GM23338 (cell line): ENCODE results near the gene ATAD2B. TPM values are rescaled to one million over a fixed set of nuclear protein-coding genes. Genes with fewer than 3 reads are reported as not detected.

Source experiments
- ATAC-seq: fragments of 200-7000 bp; cut with Tn5 transposase; 3 replicates; pipeline ENCODE4 v1.9.1; 2020
- DNase-seq: peaks from one replicate; pipeline ENCODE4 v3.0.0-alpha.2; 2015; ENCODE audit warnings: low spot score
- H2AFZ ChIP-seq: fragments of 200-600 bp; sonication (generic); 2 replicates; pipeline ENCODE4 v1.8.0; 2016; ENCODE audit warnings: antibody characterized with exemption, mild to moderate bottlenecking, moderate library complexity
- H3F3A ChIP-seq: fragments of 200-600 bp; sonication (generic); replicated peaks from 2 replicates; pipeline ENCODE4 v1.8.0; 2017; ENCODE audit warnings: antibody characterized with exemption, mixed run types, low read depth
- H3K27ac ChIP-seq: fragments of 200-600 bp; sonication (generic); 2 replicates; pipeline ENCODE4 v1.6.1; 2016; ENCODE audit warnings: low read depth
- H3K27me3 ChIP-seq: fragments of 200-600 bp; sonication (generic); 2 replicates; pipeline ENCODE4 v1.8.0; 2016; ENCODE audit warnings: mild to moderate bottlenecking, mixed run types, moderate library complexity; ENCODE audit not compliant: insufficient read depth
- H3K36me3 ChIP-seq: fragments of 200-600 bp; sonication (generic); 2 replicates; pipeline ENCODE4 v1.8.0; 2016; ENCODE audit warnings: mild to moderate bottlenecking; ENCODE audit not compliant: insufficient read depth
- H3K4me1 ChIP-seq: fragments of 200-600 bp; sonication (generic); 2 replicates; pipeline ENCODE4 v1.8.0; 2016; ENCODE audit warnings: mild to moderate bottlenecking, moderate library complexity; ENCODE audit not compliant: insufficient read depth
- H3K4me2 ChIP-seq: fragments of 200-600 bp; sonication (generic); 2 replicates; pipeline ENCODE4 v1.7.1; 2017; ENCODE audit warnings: mixed run types
- H3K4me3 ChIP-seq: fragments of 200-600 bp; sonication (generic); 2 replicates; pipeline ENCODE4 v1.6.1; 2016; ENCODE audit warnings: mixed run types
- H3K79me2 ChIP-seq: fragments of 200-600 bp; sonication (generic); replicated peaks from 2 replicates; pipeline ENCODE4 v1.8.0; 2017; ENCODE audit warnings: mild to moderate bottlenecking; ENCODE audit not compliant: insufficient read depth
- H3K9me2 ChIP-seq: fragments of 200-600 bp; sonication (generic); 2 replicates; pipeline ENCODE4 v1.8.0; 2017; ENCODE audit not compliant: insufficient read depth
- H4K20me1 ChIP-seq: fragments of 200-600 bp; sonication (generic); replicated peaks from 2 replicates; pipeline ENCODE4 v1.8.0; 2017; ENCODE audit warnings: mild to moderate bottlenecking; ENCODE audit not compliant: insufficient read depth
- H3K27ac Mint-ChIP-seq: 2 replicates; pipeline ENCODE4 v1.8.0; 2020; ENCODE audit warnings: inconsistent platforms, mild to moderate bottlenecking, moderate library complexity, mixed read lengths
- H3K27me3 Mint-ChIP-seq: 3 replicates; pipeline ENCODE4 v1.8.0; 2022; ENCODE audit warnings: low read depth, mild to moderate bottlenecking, moderate library complexity, mixed read lengths, inconsistent platforms; ENCODE audit not compliant: insufficient read depth, poor library complexity
- H3K36me3 Mint-ChIP-seq: 3 replicates; pipeline ENCODE4 v1.8.0; 2021; ENCODE audit warnings: low read depth, mild to moderate bottlenecking, inconsistent platforms, moderate library complexity, mixed read lengths
- H3K4me1 Mint-ChIP-seq: 3 replicates; pipeline ENCODE4 v1.8.0; 2020; ENCODE audit warnings: mild to moderate bottlenecking, inconsistent platforms, mixed read lengths
- H3K4me3 Mint-ChIP-seq: 3 replicates; pipeline ENCODE4 v1.8.0; 2021; ENCODE audit warnings: moderate library complexity, mild to moderate bottlenecking, inconsistent platforms, mixed read lengths
- H3K9me3 Mint-ChIP-seq: 3 replicates; pipeline ENCODE4 v1.8.0; 2020; ENCODE audit warnings: moderate library complexity, mild to moderate bottlenecking, inconsistent platforms, mixed read lengths
- CREB1 ChIP-seq: fragments of 250-450 bp; sonication (Bioruptor Pico); IDR thresholded peaks from 2 replicates; pipeline ENCODE4 v1.5.0; 2020; ENCODE audit warnings: low read depth, mild to moderate bottlenecking, moderate library complexity
- ETS1 ChIP-seq: IDR thresholded peaks from 2 replicates; pipeline ENCODE4 v1.6.1; 2016; ENCODE audit warnings: antibody characterized with exemption
- JUNB ChIP-seq: IDR thresholded peaks from one replicate; pipeline ENCODE4 v1.6.1; 2016; ENCODE audit warnings: antibody characterized with exemption; ENCODE audit not compliant: unreplicated experiment
- POLR2AphosphoS5 ChIP-seq: IDR thresholded peaks from 2 replicates; pipeline ENCODE4 v1.6.1; 2016; ENCODE audit warnings: antibody characterized with exemption, low read depth
- REST ChIP-seq: IDR thresholded peaks from one replicate; pipeline ENCODE4 v1.6.1; 2018; ENCODE audit warnings: antibody characterized with exemption; ENCODE audit not compliant: unreplicated experiment
- STAT1 ChIP-seq: IDR thresholded peaks from one replicate; pipeline ENCODE4 v1.6.1; 2016; ENCODE audit warnings: antibody characterized with exemption; ENCODE audit not compliant: unreplicated experiment
- long read RNA-seq: library from polyadenylated mRNA; unstranded; transcript quantifications from one replicate; pipeline ENCODE4 v2.0.0, GENCODE V29; 2020; ENCODE audit not compliant: unreplicated experiment
- polyA plus RNA-seq: library from polyadenylated mRNA; unstranded; fragments of >200 nt; fragmentation: Nextera tagmentation; extraction: Ambion mirVana; gene quantifications from 2 replicates; pipeline ENCODE4 v1.2.1, GENCODE V29; 2016
- total RNA-seq: library from RNA; depleted of rRNA; stranded (reverse); fragments of >200 nt; shearing (Covaris generic); gene quantifications from 2 replicates; pipeline ENCODE4 v1.2.3, GENCODE V29; 2014; rRNA removed
- TF ChIP-seq, protein P1 (sequence below), 2 experiments: fragments of 200-600 bp in 1 of 2; sonication (generic) in 1 of 2; conservative IDR thresholded peaks; 2 replicates each; pipeline versions ENCODE4 v1.5.1 to v1.6.1; 2016 to 2017; ENCODE audit warnings: antibody characterized with exemption in 2 of 2, low read depth in 2 of 2, mild to moderate bottlenecking in 2 of 2, moderate library complexity in 1 of 2

ATAD2B gene
- total RNA-seq (19.3 and 24.3 TPM in 2 replicates), polyA plus RNA-seq (10.2 and 12.4 TPM in 2 replicates)
- long read RNA-seq, partial matches to known transcripts: 2 of 2 reads
- long read RNA-seq, other reads (novel, unspliced or antisense): 0 of 2 reads

GRCh38 chr2:23926750-23927571 lies at the start of gene ATAD2B:
TSS of gene ATAD2B (minus strand) at chr2:23927123. CDS start at chr2:23926770, 353 bp downstream.
- Mint-ChIP-seq H3K36me3 (peaks cover 14% of the 10 kb centered on the region), H3K9me3 (no peaks in the 10 kb centered on the region; the same call in 2 of the 3 replicates), H3K4me1 (peaks cover 16% of the 10 kb centered on the region), H3K27me3 (peaks cover 13% of the 10 kb centered on the region), H3K4me3 (peak within 1 kb of the TSS; percentile 90), H3K27ac (peak within 1 kb of the TSS; percentile 96)
- H3K27ac ChIP-seq: peak within 1 kb of the TSS; percentile 93
- DNase-seq: peak; percentile 95
- H3K9me2 ChIP-seq: no peaks in the 10 kb centered on the region
- peaks cover 3% of the 10 kb centered on the region; the same call in 1 of the 2 replicates for H3F3A ChIP-seq
- peak; percentile 91 for TF ChIP-seq CREB1 (CRISPR knock-in tag)
- peak; percentile 94 for TF ChIP-seq POLR2AphosphoS5
- TF ChIP-seq ETS1: no peak
- no peak for TF ChIP-seq JUNB
- no peak for TF ChIP-seq STAT1
- TF ChIP-seq REST: no peak
- TF ChIP-seq, protein P1, sequence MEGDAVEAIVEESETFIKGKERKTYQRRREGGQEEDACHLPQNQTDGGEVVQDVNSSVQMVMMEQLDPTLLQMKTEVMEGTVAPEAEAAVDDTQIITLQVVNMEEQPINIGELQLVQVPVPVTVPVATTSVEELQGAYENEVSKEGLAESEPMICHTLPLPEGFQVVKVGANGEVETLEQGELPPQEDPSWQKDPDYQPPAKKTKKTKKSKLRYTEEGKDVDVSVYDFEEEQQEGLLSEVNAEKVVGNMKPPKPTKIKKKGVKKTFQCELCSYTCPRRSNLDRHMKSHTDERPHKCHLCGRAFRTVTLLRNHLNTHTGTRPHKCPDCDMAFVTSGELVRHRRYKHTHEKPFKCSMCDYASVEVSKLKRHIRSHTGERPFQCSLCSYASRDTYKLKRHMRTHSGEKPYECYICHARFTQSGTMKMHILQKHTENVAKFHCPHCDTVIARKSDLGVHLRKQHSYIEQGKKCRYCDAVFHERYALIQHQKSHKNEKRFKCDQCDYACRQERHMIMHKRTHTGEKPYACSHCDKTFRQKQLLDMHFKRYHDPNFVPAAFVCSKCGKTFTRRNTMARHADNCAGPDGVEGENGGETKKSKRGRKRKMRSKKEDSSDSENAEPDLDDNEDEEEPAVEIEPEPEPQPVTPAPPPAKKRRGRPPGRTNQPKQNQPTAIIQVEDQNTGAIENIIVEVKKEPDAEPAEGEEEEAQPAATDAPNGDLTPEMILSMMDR (conservative IDR thresholded peaks at IDR 0.05; ENCODE audit: low read depth in 2 of 2): peak; percentile 54 to 92
- H2AFZ ChIP-seq: peak within 1 kb of the TSS; percentile 99
- H3K27me3 ChIP-seq: no peaks in the 10 kb centered on the region
- no peaks in the 10 kb centered on the region; the same call in 1 of the 2 replicates for H4K20me1 ChIP-seq
- peak within 1 kb of the TSS; percentile 94 for H3K4me3 ChIP-seq
- H3K36me3 ChIP-seq: 0 out of 2 replicates have a peak, but pooled peaks cover 5% of the 10 kb centered on the region
- H3K79me2 ChIP-seq: peaks cover 55% of the 10 kb centered on the region
- H3K4me2 ChIP-seq: peak within 1 kb of the TSS; percentile 89
- ATAC-seq: peak; percentile 90
- H3K4me1 ChIP-seq: peaks cover 8% of the 10 kb centered on the region
